ENCODE measurements around the gene SRGN. TPM values are rescaled to one million over a fixed set of nuclear protein-coding genes. Genes with fewer than 3 reads are reported as not detected.

The SRGN gene
- total RNA-seq, 2 experiments from 2014 or later = 342 to 353 TPM

DNA sequence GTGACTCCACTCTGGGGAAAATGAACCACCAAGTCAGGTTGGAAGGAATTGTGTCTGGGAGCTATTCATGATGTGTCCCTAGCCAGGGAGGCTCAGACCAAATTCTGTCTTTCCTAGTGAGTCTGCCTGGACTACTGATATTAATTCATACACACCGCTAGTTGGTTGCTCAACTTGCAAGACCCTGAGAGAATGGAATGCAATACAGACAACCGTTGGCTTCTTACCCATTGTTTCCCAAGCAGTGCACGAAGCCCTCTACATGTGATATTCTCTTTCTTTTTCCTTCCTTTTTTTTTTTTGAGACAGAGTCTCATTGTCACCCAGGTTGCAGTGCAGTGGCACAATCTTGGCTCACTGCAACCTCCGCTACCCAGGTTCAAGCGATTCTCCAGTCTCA lies 19.4 kb upstream of the SRGN start:
- H3K27ac Mint-ChIP-seq = no peak overlapping the region
- no peaks in the 10 kb centered on the region for H3K36me3 Mint-ChIP-seq (ENCODE audit: low read depth)

DNA sequence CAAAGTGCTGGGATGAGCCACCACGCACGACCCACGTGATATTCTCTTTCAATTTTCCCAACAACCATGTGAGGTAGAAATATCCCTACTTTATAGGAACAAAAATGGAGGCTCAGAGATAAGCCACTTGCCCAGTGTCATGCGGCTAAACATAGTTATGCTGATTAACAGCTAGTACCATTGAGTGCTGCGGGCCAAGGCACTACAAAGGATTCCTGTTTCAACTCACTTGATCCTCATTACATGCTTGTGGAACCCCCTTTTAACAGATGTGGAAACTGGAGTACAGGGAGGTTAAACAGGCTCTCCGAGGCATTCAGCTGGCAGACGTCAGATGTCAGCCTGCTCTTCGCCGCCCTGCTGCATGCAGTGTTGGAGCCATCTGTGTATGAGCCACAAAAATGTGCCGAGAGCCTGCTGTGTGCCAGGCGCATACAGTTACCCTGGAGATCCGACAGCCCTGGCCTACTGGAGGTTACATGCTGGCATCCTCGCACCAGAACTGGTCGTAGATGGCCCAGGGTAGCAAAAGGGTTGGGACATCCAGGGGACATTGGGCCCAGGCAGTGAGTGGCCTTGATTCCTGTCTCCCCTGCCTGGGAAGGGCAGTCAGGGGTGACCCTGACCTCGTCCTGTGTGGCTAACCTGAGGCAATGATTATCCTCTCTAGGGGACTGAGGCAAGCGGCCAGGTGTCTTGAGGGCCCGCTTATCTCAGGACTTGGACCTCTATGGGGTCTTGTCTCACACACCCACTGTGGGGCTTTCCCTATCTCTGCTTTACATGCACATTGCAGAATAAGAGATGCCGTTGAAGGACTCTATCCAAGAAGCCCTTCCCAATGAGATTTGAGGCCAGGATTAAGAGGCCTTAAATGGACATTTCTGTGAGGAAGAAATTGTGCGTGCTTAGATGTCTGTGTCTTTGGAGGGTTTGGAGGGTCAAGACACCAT lies 18.5 kb upstream of the SRGN start:
- H3K4me1 Mint-ChIP-seq (ENCODE audit: low read depth) = peaks cover 10% of the 10 kb centered on the region
- no peaks in the 10 kb centered on the region for H3K36me3 Mint-ChIP-seq (ENCODE audit: low read depth)
- ATAC-seq (ENCODE audit: poor library complexity) (no peak), DNase-seq (no peak)
- intact Hi-C loops (cut with DNase I, micrococcal nuclease) = no loop called here
- no peaks in the 10 kb centered on the region for H3K9me3 Mint-ChIP-seq
- Histone ChIP-seq H3K27ac (ENCODE audit: low read depth in 1 of 2, low read length in 2 of 2) (no peak overlapping the region), H3K4me3 (ENCODE audit: low read length) (no peak overlapping the region), H3K9me3 (ENCODE audit: control insufficient read depth in 1 of 2, insufficient read depth in 1 of 2, low read length in 2 of 2) (no peaks in the 10 kb centered on the region), H3K36me3 (ENCODE audit: insufficient read depth, low read length) (no peaks in the 10 kb centered on the region), H3K27me3 (ENCODE audit: control insufficient read depth in 1 of 2, insufficient read depth in 2 of 2, low read length in 2 of 2) (no peaks in the 10 kb centered on the region), H3K4me1 (ENCODE audit: insufficient read depth, low read length) (peaks cover 7% of the 10 kb centered on the region)
- TF ChIP-seq, protein P1, sequence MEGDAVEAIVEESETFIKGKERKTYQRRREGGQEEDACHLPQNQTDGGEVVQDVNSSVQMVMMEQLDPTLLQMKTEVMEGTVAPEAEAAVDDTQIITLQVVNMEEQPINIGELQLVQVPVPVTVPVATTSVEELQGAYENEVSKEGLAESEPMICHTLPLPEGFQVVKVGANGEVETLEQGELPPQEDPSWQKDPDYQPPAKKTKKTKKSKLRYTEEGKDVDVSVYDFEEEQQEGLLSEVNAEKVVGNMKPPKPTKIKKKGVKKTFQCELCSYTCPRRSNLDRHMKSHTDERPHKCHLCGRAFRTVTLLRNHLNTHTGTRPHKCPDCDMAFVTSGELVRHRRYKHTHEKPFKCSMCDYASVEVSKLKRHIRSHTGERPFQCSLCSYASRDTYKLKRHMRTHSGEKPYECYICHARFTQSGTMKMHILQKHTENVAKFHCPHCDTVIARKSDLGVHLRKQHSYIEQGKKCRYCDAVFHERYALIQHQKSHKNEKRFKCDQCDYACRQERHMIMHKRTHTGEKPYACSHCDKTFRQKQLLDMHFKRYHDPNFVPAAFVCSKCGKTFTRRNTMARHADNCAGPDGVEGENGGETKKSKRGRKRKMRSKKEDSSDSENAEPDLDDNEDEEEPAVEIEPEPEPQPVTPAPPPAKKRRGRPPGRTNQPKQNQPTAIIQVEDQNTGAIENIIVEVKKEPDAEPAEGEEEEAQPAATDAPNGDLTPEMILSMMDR (IDR thresholded peaks at IDR 0.05) = no peak
- H3K27ac Mint-ChIP-seq = no peak overlapping the region
- ChIA-PET POLR2A (no interaction called here), CTCF (no interaction called here)
- H3K4me3 Mint-ChIP-seq = no peak overlapping the region
- H3K27me3 Mint-ChIP-seq = no peaks in the 10 kb centered on the region

More for the DNA sequence above, 19.4 kb upstream of the SRGN start:
- Histone ChIP-seq H3K27me3 (ENCODE audit: control insufficient read depth in 1 of 2, insufficient read depth in 2 of 2, low read length in 2 of 2) (no peaks in the 10 kb centered on the region), H3K27ac (ENCODE audit: low read depth in 1 of 2, low read length in 2 of 2) (no peak overlapping the region), H3K9me3 (ENCODE audit: control insufficient read depth in 1 of 2, insufficient read depth in 1 of 2, low read length in 2 of 2) (no peaks in the 10 kb centered on the region), H3K36me3 (ENCODE audit: insufficient read depth, low read length) (no peaks in the 10 kb centered on the region), H3K4me1 (ENCODE audit: insufficient read depth, low read length) (peaks cover 7% of the 10 kb centered on the region), H3K4me3 (ENCODE audit: low read length) (no peak overlapping the region)
- no peaks in the 10 kb centered on the region for H3K9me3 Mint-ChIP-seq
- ATAC-seq (ENCODE audit: poor library complexity) (no peak), DNase-seq (no peak)
- POLR2A ChIA-PET = no interaction called here
- TF ChIP-seq, protein P1 (IDR thresholded peaks at IDR 0.05) = no peak
- H3K4me3 Mint-ChIP-seq = no peak overlapping the region
- peaks cover 10% of the 10 kb centered on the region for H3K4me1 Mint-ChIP-seq (ENCODE audit: low read depth)
- no peaks in the 10 kb centered on the region for H3K27me3 Mint-ChIP-seq
- CTCF ChIA-PET = no interaction called here
- intact Hi-C loops (cut with DNase I, micrococcal nuclease) = no loop called here

DNA sequence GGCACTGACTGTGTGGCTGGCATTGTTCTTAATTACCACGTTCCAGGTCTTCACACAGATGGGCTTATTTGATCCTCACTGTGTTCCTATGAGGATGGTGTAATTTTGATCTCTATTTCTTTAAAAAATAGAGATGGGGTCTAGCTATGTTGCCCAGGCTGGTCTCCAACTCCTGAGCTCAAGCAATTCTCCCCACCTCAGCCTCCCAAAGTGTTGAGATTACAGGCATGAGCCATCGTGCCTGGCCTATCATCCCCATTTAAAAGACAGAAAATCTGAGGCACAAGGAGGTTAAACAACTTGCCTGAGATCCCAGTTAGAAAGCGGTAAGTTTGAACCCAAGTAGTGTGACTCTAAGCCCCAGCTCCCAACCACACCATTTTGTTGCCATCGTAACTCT lies 17.0 kb upstream of the SRGN start:
- Mint-ChIP-seq H3K27me3 (no peaks in the 10 kb centered on the region), H3K4me1 (ENCODE audit: low read depth) (peaks cover 5% of the 10 kb centered on the region), H3K36me3 (ENCODE audit: low read depth) (no peaks in the 10 kb centered on the region), H3K27ac (no peak overlapping the region), H3K9me3 (no peaks in the 10 kb centered on the region), H3K4me3 (no peak overlapping the region)
- Histone ChIP-seq H3K9me3 (ENCODE audit: control insufficient read depth in 1 of 2, insufficient read depth in 1 of 2, low read length in 2 of 2) (no peaks in the 10 kb centered on the region), H3K4me3 (ENCODE audit: low read length) (no peak overlapping the region), H3K27me3 (ENCODE audit: control insufficient read depth in 1 of 2, insufficient read depth in 2 of 2, low read length in 2 of 2) (no peaks in the 10 kb centered on the region), H3K27ac (ENCODE audit: low read depth in 1 of 2, low read length in 2 of 2) (no peak overlapping the region), H3K4me1 (ENCODE audit: insufficient read depth, low read length) (peaks cover 7% of the 10 kb centered on the region), H3K36me3 (ENCODE audit: insufficient read depth, low read length) (no peaks in the 10 kb centered on the region)
- DNase-seq (no peak), ATAC-seq (ENCODE audit: poor library complexity) (no peak)
- ChIA-PET POLR2A (interaction anchor here (0.9 kb wide), 1 partner anchor 17 kb away, joined by 3 read pairs; the partner anchor contains the start of gene SRGN), CTCF (interaction anchor here (1.2 kb wide), 1 partner anchor 24 kb away, joined by 3 read pairs; no protein-coding TSS in a partner anchor)
- TF ChIP-seq, protein P1 (IDR thresholded peaks at IDR 0.05) = no peak
- intact Hi-C loops (cut with DNase I, micrococcal nuclease) = no loop called here

Measured in CD4-positive, alpha-beta T cell (primary cell).